Measurements from ENCODE around the gene ADCK2.

Gene ADCK2

DNA sequence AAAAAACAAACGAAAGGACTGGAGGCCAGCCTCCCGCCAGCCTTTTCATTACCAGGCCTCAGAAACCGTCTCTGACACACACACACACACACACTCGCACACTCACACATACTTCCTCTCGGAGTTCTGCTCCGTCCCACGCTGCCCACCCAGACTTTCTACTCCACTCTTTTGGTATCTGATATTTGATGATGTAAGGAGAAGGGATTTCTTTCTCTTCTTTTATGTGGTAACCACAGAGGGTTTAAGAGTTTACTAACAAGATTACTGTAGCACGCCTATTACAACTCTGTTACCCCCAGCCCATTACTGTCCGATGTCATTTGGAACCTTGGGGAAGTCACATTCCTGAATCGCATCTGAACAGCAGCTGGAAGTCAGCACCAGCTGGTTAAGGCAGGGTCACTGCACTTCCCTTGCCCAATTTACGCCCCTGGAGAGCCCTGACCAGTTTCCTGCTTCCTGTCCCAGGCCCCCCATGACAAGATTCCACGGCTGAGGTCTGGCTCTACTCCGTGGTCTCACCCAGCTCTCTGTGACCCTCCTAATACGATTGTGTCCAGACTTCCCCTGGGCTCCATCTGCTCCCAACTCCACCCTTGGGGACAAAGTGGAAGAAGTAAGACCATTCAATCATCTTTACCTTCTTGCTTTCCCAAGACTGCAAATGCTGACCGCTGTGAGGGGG, 33.2 kb upstream of the ADCK2 start:
- Histone ChIP-seq H3K4me3 (replicated peaks; ENCODE audit: insufficient read depth, low read length) (no peak overlapping the region), H3K27ac (replicated peaks) (no peak overlapping the region), H3K27me3 (ENCODE audit: insufficient read depth, poor library complexity, severe bottlenecking) (peaks cover 38% of the 10 kb centered on the region)
- TF ChIP-seq GABPA (IDR thresholded peaks at IDR 0.05; ENCODE audit: low read depth) (no peak), SPI1 (IDR thresholded peaks at IDR 0.05; ENCODE audit: borderline replicate concordance, low read depth) (no peak), POLR2AphosphoS5 (IDR thresholded peaks at IDR 0.05; ENCODE audit: low read depth) (no peak)
- TF ChIP-seq, protein P1, sequence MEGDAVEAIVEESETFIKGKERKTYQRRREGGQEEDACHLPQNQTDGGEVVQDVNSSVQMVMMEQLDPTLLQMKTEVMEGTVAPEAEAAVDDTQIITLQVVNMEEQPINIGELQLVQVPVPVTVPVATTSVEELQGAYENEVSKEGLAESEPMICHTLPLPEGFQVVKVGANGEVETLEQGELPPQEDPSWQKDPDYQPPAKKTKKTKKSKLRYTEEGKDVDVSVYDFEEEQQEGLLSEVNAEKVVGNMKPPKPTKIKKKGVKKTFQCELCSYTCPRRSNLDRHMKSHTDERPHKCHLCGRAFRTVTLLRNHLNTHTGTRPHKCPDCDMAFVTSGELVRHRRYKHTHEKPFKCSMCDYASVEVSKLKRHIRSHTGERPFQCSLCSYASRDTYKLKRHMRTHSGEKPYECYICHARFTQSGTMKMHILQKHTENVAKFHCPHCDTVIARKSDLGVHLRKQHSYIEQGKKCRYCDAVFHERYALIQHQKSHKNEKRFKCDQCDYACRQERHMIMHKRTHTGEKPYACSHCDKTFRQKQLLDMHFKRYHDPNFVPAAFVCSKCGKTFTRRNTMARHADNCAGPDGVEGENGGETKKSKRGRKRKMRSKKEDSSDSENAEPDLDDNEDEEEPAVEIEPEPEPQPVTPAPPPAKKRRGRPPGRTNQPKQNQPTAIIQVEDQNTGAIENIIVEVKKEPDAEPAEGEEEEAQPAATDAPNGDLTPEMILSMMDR (IDR thresholded peaks at IDR 0.05; ENCODE audit: insufficient read depth, low read length), result no peak
- DNase-seq (ENCODE audit: low read depth in 1 of 2, low spot score in 1 of 2), result no peak

DNA sequence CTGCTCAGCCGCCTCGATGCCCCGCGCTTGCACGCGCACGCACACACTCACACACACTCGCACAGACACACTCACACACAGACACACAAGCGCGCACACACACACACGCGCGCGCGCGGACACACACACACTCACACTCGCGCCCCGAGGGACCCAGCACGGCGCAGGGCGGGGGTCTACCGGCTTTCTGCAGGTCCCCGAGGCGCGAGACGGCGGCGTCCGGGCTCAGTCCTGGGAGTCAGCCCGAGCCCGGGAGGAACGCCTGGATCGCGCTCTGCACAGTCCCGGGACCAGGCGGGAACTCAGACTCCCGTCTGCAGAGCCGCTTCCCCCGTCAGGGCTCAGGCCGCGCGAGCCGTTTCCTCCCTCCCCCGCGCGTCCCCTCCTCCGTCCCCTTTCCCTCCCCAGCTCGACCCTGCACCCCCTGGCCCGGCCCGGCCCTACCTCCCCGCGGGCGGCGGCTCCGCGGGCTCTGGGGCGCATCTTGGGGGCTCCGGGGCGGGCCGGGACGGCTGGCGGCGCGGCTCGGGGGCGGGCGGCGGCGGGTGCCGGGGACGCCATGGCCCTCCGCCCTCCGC, 32.6 kb upstream of the ADCK2 start:
- Histone ChIP-seq H3K4me3 (replicated peaks; ENCODE audit: insufficient read depth, low read length) (no peak overlapping the region), H3K27me3 (ENCODE audit: insufficient read depth, poor library complexity, severe bottlenecking) (peaks cover 38% of the 10 kb centered on the region), H3K27ac (replicated peaks) (no peak overlapping the region)
- TF ChIP-seq GABPA (IDR thresholded peaks at IDR 0.05; ENCODE audit: low read depth) (no peak), POLR2AphosphoS5 (IDR thresholded peaks at IDR 0.05; ENCODE audit: low read depth) (no peak), SPI1 (IDR thresholded peaks at IDR 0.05; ENCODE audit: borderline replicate concordance, low read depth) (no peak)
- TF ChIP-seq, protein P2, sequence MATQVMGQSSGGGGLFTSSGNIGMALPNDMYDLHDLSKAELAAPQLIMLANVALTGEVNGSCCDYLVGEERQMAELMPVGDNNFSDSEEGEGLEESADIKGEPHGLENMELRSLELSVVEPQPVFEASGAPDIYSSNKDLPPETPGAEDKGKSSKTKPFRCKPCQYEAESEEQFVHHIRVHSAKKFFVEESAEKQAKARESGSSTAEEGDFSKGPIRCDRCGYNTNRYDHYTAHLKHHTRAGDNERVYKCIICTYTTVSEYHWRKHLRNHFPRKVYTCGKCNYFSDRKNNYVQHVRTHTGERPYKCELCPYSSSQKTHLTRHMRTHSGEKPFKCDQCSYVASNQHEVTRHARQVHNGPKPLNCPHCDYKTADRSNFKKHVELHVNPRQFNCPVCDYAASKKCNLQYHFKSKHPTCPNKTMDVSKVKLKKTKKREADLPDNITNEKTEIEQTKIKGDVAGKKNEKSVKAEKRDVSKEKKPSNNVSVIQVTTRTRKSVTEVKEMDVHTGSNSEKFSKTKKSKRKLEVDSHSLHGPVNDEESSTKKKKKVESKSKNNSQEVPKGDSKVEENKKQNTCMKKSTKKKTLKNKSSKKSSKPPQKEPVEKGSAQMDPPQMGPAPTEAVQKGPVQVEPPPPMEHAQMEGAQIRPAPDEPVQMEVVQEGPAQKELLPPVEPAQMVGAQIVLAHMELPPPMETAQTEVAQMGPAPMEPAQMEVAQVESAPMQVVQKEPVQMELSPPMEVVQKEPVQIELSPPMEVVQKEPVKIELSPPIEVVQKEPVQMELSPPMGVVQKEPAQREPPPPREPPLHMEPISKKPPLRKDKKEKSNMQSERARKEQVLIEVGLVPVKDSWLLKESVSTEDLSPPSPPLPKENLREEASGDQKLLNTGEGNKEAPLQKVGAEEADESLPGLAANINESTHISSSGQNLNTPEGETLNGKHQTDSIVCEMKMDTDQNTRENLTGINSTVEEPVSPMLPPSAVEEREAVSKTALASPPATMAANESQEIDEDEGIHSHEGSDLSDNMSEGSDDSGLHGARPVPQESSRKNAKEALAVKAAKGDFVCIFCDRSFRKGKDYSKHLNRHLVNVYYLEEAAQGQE (IDR thresholded peaks at IDR 0.05; ENCODE audit: insufficient replicate concordance, low read depth), result no peak
- TF ChIP-seq, protein P1 (IDR thresholded peaks at IDR 0.05; ENCODE audit: insufficient read depth, low read length), result no peak
- no peak for DNase-seq (ENCODE audit: low read depth in 1 of 2, low spot score in 1 of 2)

DNA sequence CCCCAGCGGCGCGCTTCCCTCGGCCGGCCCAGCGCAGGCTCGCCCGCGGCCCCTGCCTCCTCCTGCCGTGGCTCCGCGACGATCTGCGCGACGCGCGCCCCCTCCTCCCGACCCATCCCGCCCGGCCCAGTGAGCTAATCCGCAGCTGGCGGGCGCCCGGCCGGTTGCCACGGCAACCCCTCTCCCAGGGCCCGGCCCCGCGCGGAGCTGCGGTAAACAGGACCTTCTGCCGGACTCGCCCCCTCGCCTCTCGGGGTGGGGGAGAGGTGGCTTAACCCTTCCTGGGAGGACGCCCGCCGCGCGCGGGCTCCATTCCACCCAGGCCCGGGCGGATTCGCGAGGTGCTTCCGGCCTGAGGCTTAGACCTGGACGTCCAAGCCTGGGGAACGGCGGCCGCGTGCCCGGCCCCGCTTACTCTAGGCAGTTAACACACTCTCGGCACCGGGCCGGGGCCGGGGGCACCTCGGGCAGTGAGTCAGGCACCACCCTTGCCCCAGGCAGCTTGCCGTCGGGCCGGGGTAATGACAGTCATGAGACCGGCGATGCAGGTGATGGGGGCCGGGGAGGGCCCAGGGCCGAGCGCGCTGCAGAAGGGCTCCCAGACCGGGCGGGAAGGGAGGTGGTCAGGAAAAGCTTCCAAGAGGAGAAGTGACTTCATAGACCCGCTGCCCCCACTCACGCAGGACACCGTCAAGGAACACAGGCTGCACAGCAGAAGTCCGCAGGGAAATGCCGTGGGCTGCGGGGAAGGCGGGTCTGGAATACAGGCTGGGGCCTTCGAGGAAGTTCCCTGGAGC, 31.8 kb upstream of the ADCK2 start, which contains the start of gene DENND2A:
Gene DENND2A (minus strand): TSS at position 87 of the 797 bp plus-strand sequence. CDS start 38,416 bp downstream, outside the sequence.
- Histone ChIP-seq H3K27ac (replicated peaks) (no peak within 1 kb of the TSS), H3K4me3 (replicated peaks; ENCODE audit: insufficient read depth, low read length) (no peak within 1 kb of the TSS)
- DNase-seq (ENCODE audit: low read depth in 1 of 2, low spot score in 1 of 2), result no peak

More for the DNA sequence above, 31.8 kb upstream of the ADCK2 start, which contains the start of gene DENND2A:
- H3K27me3 ChIP-seq (ENCODE audit: insufficient read depth, poor library complexity, severe bottlenecking), result peaks cover 38% of the 10 kb centered on the region
- TF ChIP-seq GABPA (IDR thresholded peaks at IDR 0.05; ENCODE audit: low read depth), result no peak
- TF ChIP-seq, protein P1 (IDR thresholded peaks at IDR 0.05; ENCODE audit: insufficient read depth, low read length), result no peak
- no peak for TF ChIP-seq POLR2AphosphoS5 (IDR thresholded peaks at IDR 0.05; ENCODE audit: low read depth)
- TF ChIP-seq, protein P2 (IDR thresholded peaks at IDR 0.05; ENCODE audit: insufficient replicate concordance, low read depth), result no peak
- TF ChIP-seq SPI1 (IDR thresholded peaks at IDR 0.05; ENCODE audit: borderline replicate concordance, low read depth), result no peak
